ENCODE results near the gene NAV2.
"Not testable (repeated sequence)": the region's sequence is repeated elsewhere in the genome, so short reads cannot be mapped to it uniquely, and the experiment has no call there.

The NAV2 gene

GRCh38 chr11:19921976-19922688 lies 209.5 kb downstream of the NAV2 start:
- H3K4me3 ChIP-seq (ENCODE audit: low read length), result no peak overlapping the region
- no peak for TF ChIP-seq CTCF (IDR thresholded peaks at IDR 0.05; ENCODE audit: insufficient read depth, low read depth, low read length, missing control alignments)
- DNase-seq (ENCODE audit: low read depth), result no peak

GRCh38 chr11:19922689-19923035 lies 210.0 kb downstream of the NAV2 start:
- TF ChIP-seq CTCF (IDR thresholded peaks at IDR 0.05; ENCODE audit: insufficient read depth, low read depth, low read length, missing control alignments), result no peak
- no peak for DNase-seq (ENCODE audit: low read depth)
- H3K4me3 ChIP-seq (ENCODE audit: low read length), result no peak overlapping the region

- no peak for DNase-seq (ENCODE audit: low read depth)
- no peak overlapping the region for H3K4me3 ChIP-seq (ENCODE audit: low read length)
- TF ChIP-seq CTCF (IDR thresholded peaks at IDR 0.05; ENCODE audit: insufficient read depth, low read depth, low read length, missing control alignments), result no peak
Measured at GRCh38 chr11:19923626-19924025, 211.0 kb downstream of the NAV2 start.

GRCh38 chr11:19924311-19924710 lies 211.7 kb downstream of the NAV2 start:
- H3K4me3 ChIP-seq (ENCODE audit: low read length), result no peak overlapping the region
- TF ChIP-seq CTCF (IDR thresholded peaks at IDR 0.05; ENCODE audit: insufficient read depth, low read depth, low read length, missing control alignments), result no peak
- DNase-seq (ENCODE audit: low read depth), result no peak

GRCh38 chr11:19924716-19925115 lies 212.1 kb downstream of the NAV2 start:
- DNase-seq (ENCODE audit: low read depth), result no peak

GRCh38 chr11:19927403-19927802 lies 214.8 kb downstream of the NAV2 start:
- not testable (repeated sequence) for DNase-seq (ENCODE audit: low read depth); H3K4me3 ChIP-seq (ENCODE audit: low read length)

More at GRCh38 chr11:19924716-19925115, 212.1 kb downstream of the NAV2 start:
- no peak overlapping the region for H3K4me3 ChIP-seq (ENCODE audit: low read length)
- TF ChIP-seq CTCF (IDR thresholded peaks at IDR 0.05; ENCODE audit: insufficient read depth, low read depth, low read length, missing control alignments), result no peak

GRCh38 chr11:19929147-19929546 lies 216.5 kb downstream of the NAV2 start:
- TF ChIP-seq CTCF (IDR thresholded peaks at IDR 0.05; ENCODE audit: insufficient read depth, low read depth, low read length, missing control alignments), result no peak
- DNase-seq (ENCODE audit: low read depth), result no peak
- H3K4me3 ChIP-seq (ENCODE audit: low read length), result no peak overlapping the region
